ENCODE results near the gene ASXL2.

The ASXL2 gene

DNA sequence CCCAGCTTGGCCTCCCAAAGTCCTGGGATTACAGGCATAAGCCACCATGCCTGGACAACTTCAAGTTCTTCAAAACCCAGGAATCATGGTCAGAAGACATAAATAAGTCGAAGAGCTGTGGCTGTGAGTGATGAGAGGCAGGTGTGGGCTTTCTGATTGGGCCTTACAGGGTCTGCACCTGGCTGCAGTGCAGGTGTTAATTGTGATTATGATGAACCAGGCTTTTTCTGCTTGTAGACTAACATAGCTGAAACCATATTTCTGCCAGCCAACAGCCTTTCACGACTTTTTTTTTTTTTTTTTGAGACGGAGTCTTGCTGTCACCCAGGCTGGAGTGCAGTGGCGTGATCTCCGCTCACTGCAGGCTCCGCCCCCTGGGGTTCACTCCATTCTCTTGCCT, 190.1 kb downstream of the ASXL2 start:
- H3K4me1 ChIP-seq, result peaks cover 6% of the 10 kb centered on the region; the same call in 1 of the 2 replicates
- H3K36me3 ChIP-seq (replicated peaks), result no peaks in the 10 kb centered on the region
- in situ Hi-C loops (cut with MboI; ENCODE audit: low sequenced_read_pairs), result no loop called here
- H3K9me3 ChIP-seq, result no peaks in the 10 kb centered on the region
- no peak for DNase-seq (ENCODE audit: low spot score in 2 of 2)
- no peak overlapping the region for H3K4me3 ChIP-seq
- H3K27me3 ChIP-seq (ENCODE audit: low read depth), result no peaks in the 10 kb centered on the region

DNA sequence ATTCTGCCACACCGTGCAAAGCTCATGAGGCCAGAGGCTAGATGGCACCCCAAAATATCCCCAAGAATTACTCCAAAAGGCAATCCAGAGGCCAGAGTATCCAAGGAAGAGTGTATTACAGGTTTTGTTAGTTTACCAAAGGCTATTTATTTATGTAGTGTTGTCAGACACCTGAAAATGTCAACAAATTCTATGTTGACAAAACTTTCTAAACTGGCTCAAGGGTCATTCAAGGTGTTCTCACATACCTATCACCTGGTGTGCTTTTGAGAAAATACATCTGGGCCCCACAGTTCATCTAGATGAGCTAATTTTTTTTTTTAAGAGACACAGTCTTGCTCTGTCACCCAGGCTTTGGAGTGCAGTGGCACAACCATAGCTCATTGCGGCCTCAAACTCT, 192.5 kb downstream of the ASXL2 start:
- Histone ChIP-seq H3K9me3 (no peaks in the 10 kb centered on the region), H3K27me3 (ENCODE audit: low read depth) (no peaks in the 10 kb centered on the region), H3K4me1 (peaks cover 6% of the 10 kb centered on the region; the same call in 1 of the 2 replicates), H3K36me3 (replicated peaks) (no peaks in the 10 kb centered on the region), H3K4me3 (no peak overlapping the region)
- in situ Hi-C loops (cut with MboI; ENCODE audit: low sequenced_read_pairs), result no loop called here
- DNase-seq (ENCODE audit: low spot score in 2 of 2), result no peak

DNA sequence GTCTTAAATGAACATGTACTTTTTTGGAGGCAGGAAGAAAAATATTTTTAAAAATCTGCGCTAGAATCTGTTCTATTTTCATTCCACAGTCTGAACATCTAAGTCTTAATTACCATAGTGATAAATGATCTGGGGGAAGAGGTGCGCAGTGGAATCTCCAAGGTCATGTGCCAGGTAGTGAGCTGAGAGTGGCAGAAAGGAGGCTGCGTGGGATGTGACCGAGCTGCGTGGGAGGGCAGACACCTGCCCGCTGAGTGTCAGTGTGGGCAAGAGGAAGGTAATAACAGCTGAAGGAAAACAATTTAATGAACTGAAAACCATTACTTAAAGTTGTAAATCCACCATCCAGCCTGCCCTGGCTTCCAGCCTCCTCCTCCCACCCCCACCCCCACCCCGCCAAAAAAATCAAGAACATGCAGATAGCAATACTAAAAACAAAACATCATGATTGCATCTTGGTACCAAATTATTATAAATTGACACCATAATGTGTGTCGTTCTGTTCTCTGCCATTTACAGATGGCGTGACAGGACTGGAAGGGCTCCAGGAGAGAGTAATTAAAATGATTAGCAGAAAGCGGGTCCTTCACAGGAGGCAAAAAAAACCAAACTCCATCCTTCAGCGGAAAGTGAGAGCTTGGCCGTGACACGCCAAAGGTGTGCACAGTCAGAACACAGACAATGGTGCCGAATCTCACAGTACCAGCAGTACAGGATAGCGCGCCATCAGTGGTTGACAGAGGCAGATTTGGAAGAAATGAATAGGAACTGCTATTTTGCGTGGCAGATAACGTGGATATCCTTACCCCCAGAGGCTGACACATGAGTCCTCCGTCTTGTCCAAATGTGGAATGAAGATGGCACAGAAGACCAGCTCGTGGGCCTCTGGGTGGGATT, 193.5 kb downstream of the ASXL2 start:
- Histone ChIP-seq H3K4me1 (peaks cover 6% of the 10 kb centered on the region; the same call in 1 of the 2 replicates), H3K27me3 (ENCODE audit: low read depth) (no peaks in the 10 kb centered on the region), H3K4me3 (no peak overlapping the region), H3K36me3 (replicated peaks) (no peaks in the 10 kb centered on the region), H3K9me3 (no peaks in the 10 kb centered on the region)
- in situ Hi-C loops (cut with MboI; ENCODE audit: low sequenced_read_pairs), result no loop called here
- no peak for DNase-seq (ENCODE audit: low spot score in 2 of 2)

Data from HAP-1 (cell line).